NCI-H1436 treated with DMSO at 0.1 percent for 48 hours (cell line): Measurements from ENCODE around the gene TMED10.
"Not testable (repeated sequence)": the region's sequence is repeated elsewhere in the genome, so short reads cannot be mapped to it uniquely, and the experiment has no call there.

Experiments
- DNase-seq: peaks from one replicate; lab custom pipeline; 2025; lab: John Stamatoyannopoulos, UW

The TMED10 gene

GRCh38 chr14:75127474-75127820, 49.0 kb downstream of the TMED10 start:
- DNase-seq, result not testable (repeated sequence)

- peak; percentile 5 for DNase-seq
Measured at GRCh38 chr14:75126679-75127473, 49.5 kb downstream of the TMED10 start, which contains the start of gene NEK9. NEK9 (minus strand) TSS chr14:75127048; CDS start chr14:75126921, 127 bp downstream.

GRCh38 chr14:75126121-75126544, 50.3 kb downstream of the TMED10 start:
- DNase-seq, result no peak

GRCh38 chr14:75125617-75126016, 50.8 kb downstream of the TMED10 start:
- no peak for DNase-seq

- DNase-seq, result no peak
Measured at GRCh38 chr14:75123991-75124390, 52.4 kb downstream of the TMED10 start.

- no peak for DNase-seq
Measured at GRCh38 chr14:75121552-75121951, 54.9 kb downstream of the TMED10 start.

GRCh38 chr14:75120541-75121291, 55.7 kb downstream of the TMED10 start:
- DNase-seq, result no peak

- DNase-seq, result no peak
Measured at GRCh38 chr14:75119056-75119455, 57.4 kb downstream of the TMED10 start.

GRCh38 chr14:75113932-75114539, 62.4 kb downstream of the TMED10 start:
- DNase-seq, result no peak

- no peak for DNase-seq
Measured at GRCh38 chr14:75109877-75110276, 66.5 kb downstream of the TMED10 start.

- DNase-seq, result no peak
Measured at GRCh38 chr14:75107186-75107585, 69.2 kb downstream of the TMED10 start.

- no peak for DNase-seq
Measured at GRCh38 chr14:75101491-75101890, 74.9 kb downstream of the TMED10 start.

- DNase-seq, result no peak
Measured at GRCh38 chr14:75098682-75099081, 77.7 kb downstream of the TMED10 start.

GRCh38 chr14:75098212-75098611, 78.2 kb downstream of the TMED10 start:
- DNase-seq, result no peak

- DNase-seq, result no peak
Measured at GRCh38 chr14:75096959-75097358, 79.5 kb downstream of the TMED10 start.

GRCh38 chr14:75095690-75096089, 80.7 kb downstream of the TMED10 start:
- no peak for DNase-seq

GRCh38 chr14:75094896-75095295, 81.5 kb downstream of the TMED10 start:
- no peak for DNase-seq

GRCh38 chr14:75092698-75093097, 83.7 kb downstream of the TMED10 start:
- DNase-seq, result no peak

- no peak for DNase-seq
Measured at GRCh38 chr14:75091251-75091650, 85.2 kb downstream of the TMED10 start.

- no peak for DNase-seq
Measured at GRCh38 chr14:75090353-75090752, 86.1 kb downstream of the TMED10 start.

GRCh38 chr14:75088566-75089373, 87.6 kb downstream of the TMED10 start:
- DNase-seq, result no peak

GRCh38 chr14:75088153-75088552, 88.3 kb downstream of the TMED10 start:
- DNase-seq, result no peak
